A549 (cell line): ENCODE results near the gene HCST. TPM values are rescaled to one million over a fixed set of nuclear protein-coding genes. Genes with fewer than 3 reads are reported as not detected.
"Not testable (repeated sequence)": the region's sequence is repeated elsewhere in the genome, so short reads cannot be mapped to it uniquely, and the experiment has no call there.

ENCODE experiments used
- ATAC-seq, 2 experiments: fragments of 200-7000 bp in 1 of 2; fragments of >200 bp in 1 of 2; cut with Nextera tagmentation in 1 of 2; cut with Tn5 transposase in 1 of 2; 3 replicates each; pipeline versions ENCODE4 v1.8.0 to v1.9.1; 2018 to 2020; ENCODE audit warnings: mild to moderate bottlenecking in 1 of 2, moderate library complexity in 1 of 2
- CTCF ChIA-PET: fragments of 300-600 bp; sonication (Branson Sonifier 250); formaldehyde crosslinking; extraction: SDS; loops from one replicate; lab custom pipeline; 2021; ENCODE audit warnings: antibody characterized with exemption, inconsistent platforms; lab: Yijun Ruan, JAX
- POLR2A ChIA-PET: fragments of 350-600 bp; formaldehyde crosslinking; extraction: SDS; loops from one replicate; lab custom pipeline; 2021; ENCODE audit warnings: antibody characterized with exemption, inconsistent platforms; lab: Yijun Ruan, JAX
- DNase-seq, 2 experiments: peaks; one replicate each; pipeline versions ENCODE4 v3.0.0 to v3.0.0-alpha.2; 2011 to 2016; ENCODE audit warnings: low read depth in 1 of 2, low spot score in 1 of 2
- FAIRE-seq: peaks from 2 replicates; lab custom pipeline; 2011; peaks lifted over from hg19 to GRCh38; lab: Jason Lieb, UNC
- H3K27ac ChIP-seq, 2 experiments: fragments of >200 bp; sonication (Bioruptor Twin); formaldehyde crosslinking; 3 replicates each; pipeline ENCODE4 v1.5.1; 2016 to 2017
- H3K4me1 ChIP-seq: fragments of >200 bp; sonication (Bioruptor Twin); formaldehyde crosslinking; 3 replicates; pipeline ENCODE4 v1.6.1; 2016
- H3K4me2 ChIP-seq: fragments of >200 bp; sonication (Bioruptor Twin); formaldehyde crosslinking; 3 replicates; pipeline ENCODE4 v1.6.1; 2016
- H3K4me3 ChIP-seq: fragments of >200 bp; sonication (Bioruptor Twin); formaldehyde crosslinking; 3 replicates; pipeline ENCODE4 v1.5.1; 2016
- H3K9me3 ChIP-seq: fragments of >200 bp; sonication (Bioruptor Twin); formaldehyde crosslinking; 3 replicates; pipeline ENCODE4 v1.6.1; 2016
- BCL3 ChIP-seq: fragments of >200 bp; sonication (Bioruptor Twin); formaldehyde crosslinking; IDR thresholded peaks from 3 replicates; pipeline ENCODE4 v1.6.1; 2016
- BHLHE40 ChIP-seq: IDR thresholded peaks from 2 replicates; pipeline ENCODE4 v1.6.1; 2012; ENCODE audit warnings: low read depth, low read length, inconsistent platforms
- ESRRA ChIP-seq: fragments of 150-350 bp; IDR thresholded peaks from 2 replicates; pipeline ENCODE4 v1.6.1; 2014; ENCODE audit warnings: mild to moderate bottlenecking, low read length, borderline replicate concordance
- FOSB ChIP-seq: fragments of 250-450 bp; sonication (Bioruptor Pico); IDR thresholded peaks from 2 replicates; pipeline ENCODE4 v1.5.0; 2020; ENCODE audit warnings: mild to moderate bottlenecking, moderate library complexity
- FOXS1 ChIP-seq: fragments of 250-450 bp; sonication (Bioruptor Pico); IDR thresholded peaks from 2 replicates; pipeline ENCODE4 v1.5.0; 2020; ENCODE audit warnings: mild to moderate bottlenecking, moderate library complexity
- GATA3 ChIP-seq: IDR thresholded peaks from 2 replicates; pipeline ENCODE4 v1.6.1; 2012; ENCODE audit warnings: borderline replicate concordance
- HDAC2 ChIP-seq: fragments of 200-600 bp; sonication (generic); IDR thresholded peaks from 2 replicates; pipeline ENCODE4 v1.6.1; 2016
- HES2 ChIP-seq: fragments of >200 bp; sonication (Bioruptor Twin); formaldehyde crosslinking; IDR thresholded peaks from 2 replicates; pipeline ENCODE4 v1.6.1; 2016
- JUNB ChIP-seq: fragments of >200 bp; sonication (Bioruptor Twin); formaldehyde crosslinking; IDR thresholded peaks from 2 replicates; pipeline ENCODE4 v1.6.1; 2016
- KDM5A ChIP-seq: fragments of 200-600 bp; sonication (generic); IDR thresholded peaks from 2 replicates; pipeline ENCODE4 v1.6.1; 2016; ENCODE audit warnings: antibody characterized with exemption, mild to moderate bottlenecking
- MYC ChIP-seq: IDR thresholded peaks from 2 replicates; pipeline ENCODE4 v1.6.1; 2012; ENCODE audit warnings: mild to moderate bottlenecking, inconsistent platforms, low read length, improper control_type of control experiment, borderline replicate concordance
- NFE2L2 ChIP-seq: fragments of 150-350 bp; conservative IDR thresholded peaks from 2 replicates; pipeline ENCODE4 v1.6.1; 2014; ENCODE audit warnings: low read length
- NPAS2 ChIP-seq: fragments of 250-450 bp; sonication (Bioruptor Pico); IDR thresholded peaks from 2 replicates; pipeline ENCODE4 v1.8.0; 2022; ENCODE audit warnings: mild to moderate bottlenecking, moderate library complexity, borderline replicate concordance
- NR3C1 ChIP-seq: fragments of >200 bp; sonication (Bioruptor Twin); formaldehyde crosslinking; IDR thresholded peaks from 3 replicates; pipeline ENCODE4 v1.6.1; 2017
- PHF8 ChIP-seq: fragments of 200-600 bp; sonication (generic); IDR thresholded peaks from 2 replicates; pipeline ENCODE4 v1.6.1; 2016; ENCODE audit warnings: low read depth, mild to moderate bottlenecking, antibody characterized with exemption, moderate library complexity, borderline replicate concordance
- POLR2A ChIP-seq: IDR thresholded peaks from 2 replicates; pipeline ENCODE4 v1.6.1; 2012; ENCODE audit warnings: mild to moderate bottlenecking, low read length
- RFX5 ChIP-seq: fragments of 450-650 bp; IDR thresholded peaks from 2 replicates; pipeline ENCODE4 v1.7.1; 2014; ENCODE audit warnings: antibody characterized with exemption, mild to moderate bottlenecking, moderate library complexity
- RNF2 ChIP-seq: fragments of 200-600 bp; sonication (generic); IDR thresholded peaks from 2 replicates; pipeline ENCODE4 v1.6.1; 2016; ENCODE audit warnings: low read depth, mild to moderate bottlenecking, antibody characterized with exemption, moderate library complexity, borderline replicate concordance
- SREBF2 ChIP-seq: fragments of 450-650 bp; IDR thresholded peaks from 2 replicates; pipeline ENCODE4 v1.6.1; 2014; ENCODE audit warnings: mild to moderate bottlenecking, moderate library complexity
- TFCP2L1 ChIP-seq: fragments of 250-450 bp; sonication (Bioruptor Pico); IDR thresholded peaks from 2 replicates; pipeline ENCODE4 v1.5.0; 2021; ENCODE audit warnings: mild to moderate bottlenecking
- ZFP36 ChIP-seq: fragments of 450-650 bp; IDR thresholded peaks from 2 replicates; pipeline ENCODE4 v1.6.1; 2014; ENCODE audit warnings: borderline replicate concordance; ENCODE audit not compliant: partially characterized antibody
- ZSCAN20 ChIP-seq: fragments of 250-450 bp; sonication (Bioruptor Pico); IDR thresholded peaks from 2 replicates; pipeline ENCODE4 v1.8.0; 2022; ENCODE audit warnings: mild to moderate bottlenecking, moderate library complexity
- WGBS: methylation state at CpG from one replicate; pipeline ENCODE4 v1.1.6; 2017; ENCODE audit errors: missing lambda C conversion rate; 5-methylcytosine and 5-hydroxymethylcytosine counted together
- polyA plus RNA-seq, 4 experiments: library from polyadenylated mRNA; depleted of rRNA in 3 of 4; stranded (reverse); fragments of >200 nt; fragmentation: RNase III in 1 of 4; extraction: RNeasy Plus Mini Kit Qiagen cat#74134 plus additional on column Dnase treatment in 1 of 4; gene quantifications; 2 replicates in 3 of 4; 3 replicates in 1 of 4; pipeline ENCODE4 v1.2.3, GENCODE V29; 2011 to 2017
- TF ChIP-seq, protein P1 (sequence below): IDR thresholded peaks from 2 replicates; pipeline ENCODE4 v1.6.1; 2012

The HCST gene
- polyA plus RNA-seq, 2 of the 4 experiments (the other 2 are of a cell fraction): 0.49 TPM; not detected in 1

DNA sequence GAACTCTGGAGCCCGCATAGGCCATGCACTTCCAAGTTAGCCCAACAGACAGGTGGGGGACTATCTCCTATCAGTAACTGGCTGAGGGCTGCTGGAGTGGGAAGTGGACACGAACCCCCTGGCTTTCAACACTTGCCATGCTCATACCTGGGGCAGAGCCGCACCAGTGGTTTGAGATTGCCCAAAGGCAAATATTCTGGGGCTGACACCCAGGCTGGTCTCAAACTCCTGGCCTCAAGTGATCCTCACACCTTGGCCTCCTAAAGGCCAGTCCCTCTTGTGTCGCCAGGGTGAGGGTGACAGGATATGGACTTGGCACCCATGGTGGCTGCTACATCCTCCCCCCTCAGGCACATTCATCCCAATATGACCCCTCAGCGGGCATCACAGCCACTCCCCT, 15.1 kb upstream of the HCST start:
- TF ChIP-seq PHF8 (no peak), NPAS2 (CRISPR knock-in tag) (no peak)
- H3K4me2 ChIP-seq: no peak overlapping the region
- 95% methylated on average over 5 of the region's 5 CpGs for WGBS
- FAIRE-seq (no peak), ATAC-seq (no peak), DNase-seq (no peak)
- H3K9me3 ChIP-seq: no peaks in the 10 kb centered on the region
- no peak overlapping the region for H3K4me3 ChIP-seq
- H3K4me1 ChIP-seq: no peaks in the 10 kb centered on the region
- ChIA-PET CTCF (interaction anchor here (0.7 to 17.6 kb wide), 3 partner anchors 41 to 331 kb away, joined by 3 to 402 read pairs (median 6); no protein-coding TSS in a partner anchor), POLR2A (no interaction called here)
- H3K27ac ChIP-seq: no peak overlapping the region

DNA sequence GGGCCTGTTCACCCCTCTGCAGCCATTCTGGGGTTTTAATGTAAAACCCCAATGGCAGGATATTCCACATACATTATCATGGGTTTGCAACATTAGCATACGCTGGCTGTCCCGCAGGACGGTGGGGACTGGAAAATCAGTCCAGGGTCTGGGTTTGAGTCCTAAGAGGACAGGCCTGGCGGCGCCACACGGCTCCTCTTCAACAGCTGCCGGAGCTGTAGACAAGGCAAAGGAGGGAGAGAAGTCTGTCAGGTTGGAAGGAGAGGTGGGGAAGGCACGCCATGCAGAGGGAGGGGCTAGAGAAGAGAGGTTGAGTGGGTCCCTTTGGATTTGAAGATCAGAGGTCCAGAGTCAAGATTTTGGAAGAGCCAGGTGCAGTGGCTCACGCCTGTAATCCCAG, 13.9 kb upstream of the HCST start:
- FAIRE-seq (no peak), DNase-seq (no peak), ATAC-seq (no peak)
- Histone ChIP-seq H3K9me3 (no peaks in the 10 kb centered on the region), H3K4me1 (no peaks in the 10 kb centered on the region), H3K4me3 (no peak overlapping the region), H3K4me2 (no peak overlapping the region), H3K27ac (no peak overlapping the region)
- ChIA-PET CTCF (interaction anchor here (1.3 to 17.6 kb wide), 3 partner anchors 22 to 40 kb away, joined by 3 to 402 read pairs (median 5); no protein-coding TSS in a partner anchor), POLR2A (no interaction called here)
- TF ChIP-seq ZSCAN20 (CRISPR knock-in tag) (no peak), ZFP36 (no peak), RFX5 (no peak), NPAS2 (CRISPR knock-in tag) (no peak), RNF2 (no peak), KDM5A (no peak)
- TF ChIP-seq, protein P1, sequence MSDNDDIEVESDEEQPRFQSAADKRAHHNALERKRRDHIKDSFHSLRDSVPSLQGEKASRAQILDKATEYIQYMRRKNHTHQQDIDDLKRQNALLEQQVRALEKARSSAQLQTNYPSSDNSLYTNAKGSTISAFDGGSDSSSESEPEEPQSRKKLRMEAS: no peak
- WGBS: 91% methylated on average over 9 of the region's 9 CpGs

- H3K27ac ChIP-seq: no peak overlapping the region
- FAIRE-seq (no peak), DNase-seq (no peak), ATAC-seq (peak; percentile 13 to 28; a peak in 5 of 6 replicates)
- ChIA-PET POLR2A (interaction anchor here (0.6 kb wide), 1 partner anchor 527 kb away, joined by 4 read pairs; no protein-coding TSS in a partner anchor), CTCF (interaction anchor here (0.6 to 17.6 kb wide), 9 partner anchors 7 to 1587 kb away, joined by 3 to 402 read pairs (median 4); no protein-coding TSS in a partner anchor)
- no peaks in the 10 kb centered on the region for H3K9me3 ChIP-seq
- no peaks in the 10 kb centered on the region for H3K4me1 ChIP-seq
- H3K4me3 ChIP-seq: no peak overlapping the region
- H3K4me2 ChIP-seq: no peak overlapping the region
- no peak for TF ChIP-seq HES2
- peak; percentile 14; the same call in 1 of the 2 replicates for TF ChIP-seq ESRRA
- no peak for TF ChIP-seq FOSB (CRISPR knock-in tag)
- TF ChIP-seq MYC: no peak
- TF ChIP-seq ZSCAN20 (CRISPR knock-in tag): no peak
- WGBS: 94% methylated on average over 18 of the region's 18 CpGs
These were observed 12.8 kb upstream of the HCST start for GRCh38 chr19:35889370-35890112.

DNA sequence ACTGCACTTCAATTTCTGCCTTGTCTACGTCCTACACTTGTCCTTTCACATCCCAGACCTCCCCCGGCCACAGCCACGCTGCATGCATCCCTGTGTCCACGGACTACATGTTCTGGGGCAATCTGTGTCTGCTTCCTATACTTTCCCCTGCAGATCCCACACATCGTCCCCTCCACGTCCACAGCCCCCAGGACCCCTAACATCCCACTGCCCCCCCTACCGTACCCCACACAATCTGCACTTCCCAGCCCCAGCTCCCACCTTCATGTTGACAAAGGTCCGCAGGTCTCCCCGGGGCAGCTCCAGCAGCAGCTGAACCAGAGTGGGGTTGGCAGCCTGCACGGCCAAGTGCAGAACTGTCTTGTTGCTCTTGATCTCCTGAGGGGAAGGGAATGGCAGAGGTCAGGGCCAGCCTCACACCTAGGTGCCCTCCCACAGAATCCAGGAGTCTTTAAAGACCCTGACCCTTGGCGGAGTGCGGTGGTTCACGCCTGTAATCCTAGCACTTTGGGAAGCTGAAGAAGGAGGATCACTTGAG, 12.1 kb upstream of the HCST start:
- ATAC-seq: peak; percentile 28 to 46; a peak in 1 of 6 replicates
- no peaks in the 10 kb centered on the region for H3K4me1 ChIP-seq
- TF ChIP-seq, protein P1: no peak
- no peak for TF ChIP-seq PHF8
- TF ChIP-seq RFX5: no peak
- no peak for TF ChIP-seq BHLHE40
- no peak for TF ChIP-seq POLR2A
- TF ChIP-seq NFE2L2: no peak
- TF ChIP-seq ZFP36: no peak
- TF ChIP-seq HDAC2: no peak
- no peak for TF ChIP-seq NR3C1
- TF ChIP-seq GATA3: no peak
- no peak for TF ChIP-seq JUNB
- no peak for TF ChIP-seq FOXS1 (CRISPR knock-in tag)
- TF ChIP-seq BCL3: no peak
- TF ChIP-seq SREBF2: no peak
- no peak for TF ChIP-seq TFCP2L1 (CRISPR knock-in tag)
- TF ChIP-seq, all 56 proteins: peak for 0
- 92% methylated on average over 13 of the region's 13 CpGs for WGBS
- FAIRE-seq: no peak
- no peak overlapping the region for H3K4me3 ChIP-seq
- DNase-seq: no peak
- no peak overlapping the region for H3K27ac ChIP-seq
- ChIA-PET CTCF (interaction anchor here (0.6 to 17.6 kb wide), 7 partner anchors 7 to 1588 kb away, joined by 3 to 402 read pairs (median 3); no protein-coding TSS in a partner anchor), POLR2A (interaction anchor here (0.6 kb wide), 1 partner anchor 526 kb away, joined by 4 read pairs; no protein-coding TSS in a partner anchor)
- H3K4me2 ChIP-seq: no peak overlapping the region
- no peaks in the 10 kb centered on the region for H3K9me3 ChIP-seq

GRCh38 chr19:35891819-35892218, 10.5 kb upstream of the HCST start:
- H3K4me1 ChIP-seq, H3K4me2 ChIP-seq, ATAC-seq, FAIRE-seq, H3K27ac ChIP-seq, POLR2A ChIA-PET, H3K9me3 ChIP-seq, H3K4me3 ChIP-seq, DNase-seq: not testable (repeated sequence)
- 88% methylated on average over 3 of the region's 3 CpGs for WGBS
- CTCF ChIA-PET: interaction anchor here (0.6 to 17.6 kb wide), 8 partner anchors 9 to 218 kb away, joined by 3 to 402 read pairs (median 4); no protein-coding TSS in a partner anchor
